HG03457 (cell line): Measurements from ENCODE around the gene AGAP1.

ENCODE experiments used
- ATAC-seq: cut with Tn5 transposase; IDR thresholded peaks from one replicate; pipeline ENCODE4 v1.9.1; 2021; ENCODE audit warnings: moderate number of reproducible peaks; ENCODE audit not compliant: unreplicated experiment

Gene AGAP1

DNA sequence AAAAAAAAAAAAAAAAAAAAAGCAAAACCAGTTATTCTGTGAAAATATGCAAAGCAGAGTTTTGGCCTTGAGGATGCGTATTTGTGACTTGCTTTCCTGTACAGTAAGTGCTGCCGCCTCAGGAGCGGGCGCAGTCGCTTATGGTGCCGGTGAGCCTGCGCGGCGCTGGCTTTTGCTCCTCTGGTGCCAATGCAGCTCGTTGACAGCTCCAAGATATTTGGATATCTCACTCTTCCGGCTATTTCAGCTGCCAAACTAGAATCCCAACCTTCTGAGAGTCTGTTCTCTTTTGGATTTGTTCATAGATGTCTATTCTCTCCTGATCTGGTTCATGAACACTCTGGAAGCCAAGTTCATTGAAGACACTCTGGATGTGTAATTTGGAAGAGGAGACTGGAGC, 184.1 kb downstream of the AGAP1 start:
- ATAC-seq: no peak

DNA sequence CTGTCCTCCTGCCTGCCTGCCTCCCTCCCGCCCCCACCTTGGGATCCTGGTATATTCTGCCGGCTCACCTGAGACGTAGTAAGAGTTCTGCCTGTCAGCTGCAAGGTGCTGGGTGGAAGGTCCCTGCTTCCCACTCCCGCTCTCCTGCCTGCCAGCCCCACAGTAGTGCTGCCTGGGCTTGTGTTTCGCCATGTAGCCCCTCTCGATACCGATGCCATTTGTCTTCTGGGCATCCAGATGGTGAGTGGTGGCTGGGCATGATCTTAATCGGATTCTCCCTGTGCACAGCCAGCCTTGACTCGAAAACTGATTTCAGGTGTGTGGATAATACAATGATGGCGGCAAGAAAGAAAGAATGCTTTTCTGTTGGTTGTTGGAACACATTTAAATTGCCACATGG, 184.9 kb downstream of the AGAP1 start:
- ATAC-seq: no peak

DNA sequence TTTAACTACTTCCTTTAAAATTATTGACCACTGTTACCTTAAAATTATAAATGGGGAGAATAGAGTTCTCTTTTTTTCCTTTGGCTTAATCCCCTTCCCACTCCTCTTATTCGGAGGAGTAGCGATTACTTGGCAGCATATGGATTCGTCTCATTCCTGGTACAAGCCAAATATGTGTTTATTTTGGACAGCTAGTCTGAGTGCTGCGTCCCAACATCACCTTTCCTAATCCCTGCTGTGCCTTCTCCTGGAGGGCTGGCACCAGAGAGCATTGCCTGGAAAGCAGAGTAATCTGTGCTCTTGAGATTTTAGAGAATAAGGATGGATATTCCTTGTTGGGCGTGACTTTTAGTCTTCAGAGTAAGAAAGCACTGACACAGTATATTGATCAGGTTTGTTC, 185.6 kb downstream of the AGAP1 start:
- no peak for ATAC-seq

DNA sequence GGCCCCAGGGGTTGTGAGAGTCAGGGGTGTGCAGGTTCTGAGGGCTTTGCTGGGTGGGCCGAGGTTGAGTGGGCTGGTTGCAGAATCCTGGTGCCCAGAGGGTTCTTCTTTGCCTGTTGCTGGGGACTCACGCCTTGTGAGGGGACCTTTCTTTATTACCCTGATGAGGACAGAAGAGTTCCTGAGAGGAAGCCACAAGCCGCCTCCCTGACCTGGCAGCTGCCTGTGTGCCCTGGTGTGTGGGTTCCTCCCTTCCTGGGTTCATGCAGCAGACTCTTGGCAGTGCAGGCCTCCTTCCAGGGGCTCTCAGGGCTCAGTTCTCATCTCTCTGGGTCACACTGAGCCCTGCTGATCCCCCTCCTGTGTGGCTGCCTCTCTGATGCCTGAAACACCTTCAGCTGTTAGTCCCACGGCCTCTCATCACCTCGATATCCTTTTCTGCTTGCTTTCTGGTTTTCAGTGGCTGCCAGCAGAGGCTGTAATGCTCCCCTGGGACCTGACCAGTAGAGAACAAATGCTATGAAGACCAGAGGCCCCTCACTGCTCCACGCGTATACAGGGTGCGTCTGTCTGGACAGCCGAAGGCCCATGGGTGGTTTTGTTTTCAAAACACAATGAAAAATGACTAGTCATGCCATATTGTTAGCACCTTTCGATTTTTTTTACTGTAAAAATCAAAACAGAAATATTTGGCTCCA, 191.3 kb downstream of the AGAP1 start:
- no peak for ATAC-seq

DNA sequence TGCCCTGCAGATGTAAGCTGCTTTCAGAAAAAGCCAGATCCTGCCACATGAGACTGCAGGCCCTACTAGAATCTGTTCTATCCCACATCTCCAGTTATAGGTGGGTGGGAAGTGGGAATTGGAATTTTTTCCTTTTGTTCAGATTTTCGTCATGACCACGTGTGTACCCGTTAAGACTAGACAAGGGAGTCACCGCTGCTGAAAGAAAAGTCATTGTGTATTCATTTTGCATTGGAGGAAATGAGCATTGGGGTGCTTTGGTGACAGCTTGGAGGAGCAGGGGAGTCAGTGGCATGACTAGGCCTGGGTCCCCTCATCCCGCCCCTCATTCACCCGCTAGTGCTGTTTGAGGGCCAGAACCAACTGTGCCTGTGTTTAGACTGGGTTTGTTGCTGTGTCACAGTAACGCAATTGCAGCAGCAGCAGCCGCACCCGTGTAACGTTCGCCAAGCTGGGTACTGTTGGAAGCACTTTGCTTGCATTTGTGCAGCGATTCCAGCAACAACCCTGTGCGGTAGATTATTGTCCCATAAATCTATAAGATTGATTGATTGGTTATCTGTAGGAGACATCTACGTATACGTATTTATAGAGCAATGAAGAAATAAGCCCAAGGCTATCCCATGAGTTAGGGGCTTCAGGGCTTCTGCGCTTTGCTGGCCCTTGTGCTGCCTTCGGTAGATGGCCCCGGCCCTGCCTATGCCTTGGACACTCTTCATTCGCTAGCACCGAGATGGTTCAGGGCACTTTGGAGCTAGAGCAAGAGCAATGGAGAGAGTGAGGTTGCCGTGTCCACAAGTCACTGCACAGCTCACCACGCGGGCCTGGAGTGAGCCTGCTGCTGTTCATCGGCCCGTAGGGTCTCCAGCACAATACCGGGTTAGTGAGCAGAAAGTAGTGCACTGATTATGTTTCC, 194.9 kb downstream of the AGAP1 start:
- ATAC-seq: no peak

DNA sequence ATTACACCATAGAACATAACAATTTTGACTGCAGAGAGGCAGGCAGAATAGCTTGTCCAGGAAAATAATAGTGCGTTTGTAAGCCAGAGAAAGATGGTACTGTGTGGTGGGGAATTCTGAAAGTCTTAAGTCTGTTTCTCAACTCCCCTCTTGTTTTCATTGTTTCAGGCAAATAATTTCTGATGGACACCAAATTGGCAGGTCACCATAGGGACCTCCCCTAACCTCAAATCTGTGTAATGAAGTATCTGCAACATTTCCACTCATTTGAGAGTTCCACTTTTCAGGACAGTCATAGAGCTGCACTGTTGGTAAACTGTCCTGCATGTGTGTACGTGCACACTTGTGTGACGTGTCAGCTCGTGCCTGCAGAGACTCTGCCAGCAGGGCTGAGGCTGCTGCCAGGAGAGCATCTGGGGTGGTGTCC, 195.6 kb downstream of the AGAP1 start:
- no peak for ATAC-seq

DNA sequence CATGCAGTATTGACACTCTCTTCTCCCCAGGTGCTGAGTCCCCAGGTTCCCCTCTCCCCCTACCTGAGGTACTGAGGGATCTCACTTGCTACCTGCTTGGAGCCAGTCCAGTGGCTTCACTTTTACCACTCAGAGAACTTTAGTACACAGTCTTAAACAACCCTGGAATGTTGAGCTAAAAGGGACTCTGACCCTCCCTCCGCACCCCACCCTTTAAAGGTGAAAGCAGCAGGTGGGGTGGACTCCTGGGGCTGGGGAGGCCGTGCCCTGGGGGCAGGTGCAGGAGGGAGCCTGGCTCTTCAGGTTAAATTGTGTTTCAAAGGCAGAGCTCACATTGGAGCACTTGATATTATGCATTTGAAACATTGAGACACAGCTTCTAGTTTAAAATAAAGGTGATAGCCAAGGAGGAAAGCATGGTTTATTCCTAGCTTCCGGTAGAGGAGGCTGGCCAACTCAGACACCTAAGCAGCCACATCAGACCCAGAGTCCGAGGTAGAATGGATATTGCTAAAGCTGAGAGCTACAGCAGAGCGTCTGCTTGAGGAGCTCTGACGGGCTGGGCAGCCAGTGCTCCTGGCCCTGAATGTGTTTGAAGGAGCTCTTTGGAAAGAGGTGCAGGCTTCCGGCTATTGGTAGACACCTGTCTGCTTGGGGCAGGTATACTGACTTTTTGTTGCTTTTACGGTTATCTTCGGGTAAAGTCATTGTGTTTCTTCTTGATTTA, 196.4 kb downstream of the AGAP1 start:
- no peak for ATAC-seq

DNA sequence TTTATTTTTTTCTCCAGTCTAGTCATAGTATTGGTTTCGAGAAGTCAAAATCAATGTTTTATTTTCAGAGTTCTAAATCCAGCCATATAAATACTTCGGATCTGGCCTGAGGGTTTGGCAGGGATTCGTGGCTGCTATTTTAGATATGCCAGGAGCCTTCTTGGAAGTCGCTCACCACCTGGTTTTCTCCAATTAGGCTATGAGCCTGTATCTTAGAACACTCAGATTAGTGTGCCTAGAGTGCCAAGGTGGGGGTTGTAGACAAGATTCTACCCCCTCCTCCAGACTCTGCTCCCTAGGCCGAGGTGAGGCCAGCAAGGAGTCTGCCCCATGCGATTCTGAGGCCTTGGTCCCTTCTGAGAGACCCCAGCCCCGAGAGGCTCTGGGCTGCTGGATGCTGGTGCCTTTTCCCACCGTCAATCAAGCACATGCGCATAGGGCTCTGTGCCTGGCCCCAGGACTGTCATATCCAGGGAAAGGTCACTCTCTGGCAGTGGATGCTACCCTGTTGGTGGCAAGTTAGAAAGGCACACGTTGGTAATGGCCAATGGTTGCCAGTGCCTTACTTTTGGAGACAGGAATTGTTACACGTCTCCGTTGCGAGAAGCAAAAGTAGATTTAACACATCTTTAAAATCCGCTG, 197.1 kb downstream of the AGAP1 start:
- ATAC-seq: no peak

DNA sequence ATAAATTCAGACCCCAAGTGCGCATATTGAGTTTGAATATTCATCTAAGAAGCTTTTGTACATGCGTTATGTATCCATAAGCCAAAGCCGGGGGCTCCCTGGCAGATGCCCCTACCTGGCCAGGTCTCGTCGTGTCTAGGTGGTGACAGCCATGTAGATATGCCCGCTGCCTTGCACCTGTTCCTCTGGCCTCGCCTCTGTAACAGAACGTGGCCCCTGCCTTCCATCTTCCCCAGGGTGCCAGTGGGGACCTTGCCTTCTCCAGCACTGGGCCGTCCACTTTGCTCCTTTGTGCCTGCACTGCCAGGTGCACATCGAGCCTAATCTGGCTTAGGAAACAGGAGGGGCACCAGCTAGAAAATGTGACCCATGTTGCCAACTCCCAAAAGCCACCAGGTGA, 198.2 kb downstream of the AGAP1 start:
- ATAC-seq: no peak

DNA sequence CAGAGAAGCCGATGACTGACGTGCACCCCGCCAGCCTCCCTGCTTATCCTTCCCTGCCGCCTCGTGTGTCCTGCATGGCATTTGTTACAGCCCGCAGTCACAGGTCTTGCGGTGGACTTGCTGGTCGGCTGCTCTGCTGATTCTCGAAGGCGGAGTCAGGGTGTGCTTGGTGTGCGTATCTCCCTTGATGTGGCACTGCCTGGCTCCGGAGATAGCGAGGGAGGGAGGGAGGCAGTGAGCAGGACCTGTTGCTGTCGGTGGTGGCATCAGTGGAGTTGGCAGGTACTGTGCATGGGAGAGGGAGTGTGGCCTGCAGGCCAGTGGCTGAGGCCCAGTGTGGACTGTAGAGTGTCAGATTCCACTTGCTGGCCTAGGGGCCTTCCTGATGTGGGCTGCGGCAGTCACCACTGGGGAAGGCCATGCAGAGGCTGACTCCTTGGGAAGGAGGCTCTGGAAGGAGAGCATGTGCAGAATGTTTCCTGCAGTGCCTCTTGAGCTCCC, 198.9 kb downstream of the AGAP1 start:
- no peak for ATAC-seq

DNA sequence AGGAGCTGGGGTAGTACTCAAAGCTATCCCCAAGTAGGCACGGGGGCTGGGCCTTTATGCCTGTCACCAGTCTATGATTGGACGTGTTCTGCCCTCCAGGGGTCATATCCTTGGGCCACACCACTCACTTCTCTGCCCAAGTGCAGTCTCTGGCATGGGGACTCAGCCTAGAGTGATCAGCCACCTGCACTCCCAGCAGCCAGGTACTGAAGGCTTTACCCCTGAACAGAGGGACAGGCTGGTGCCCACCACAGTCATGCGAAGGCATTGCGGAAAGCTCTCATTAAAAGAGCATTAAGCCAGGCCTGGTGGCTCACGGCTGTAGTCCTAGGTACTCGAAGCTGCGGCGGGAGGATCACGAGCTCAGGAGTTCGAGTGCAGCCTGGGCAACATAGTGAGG, 199.4 kb downstream of the AGAP1 start:
- ATAC-seq: no peak

DNA sequence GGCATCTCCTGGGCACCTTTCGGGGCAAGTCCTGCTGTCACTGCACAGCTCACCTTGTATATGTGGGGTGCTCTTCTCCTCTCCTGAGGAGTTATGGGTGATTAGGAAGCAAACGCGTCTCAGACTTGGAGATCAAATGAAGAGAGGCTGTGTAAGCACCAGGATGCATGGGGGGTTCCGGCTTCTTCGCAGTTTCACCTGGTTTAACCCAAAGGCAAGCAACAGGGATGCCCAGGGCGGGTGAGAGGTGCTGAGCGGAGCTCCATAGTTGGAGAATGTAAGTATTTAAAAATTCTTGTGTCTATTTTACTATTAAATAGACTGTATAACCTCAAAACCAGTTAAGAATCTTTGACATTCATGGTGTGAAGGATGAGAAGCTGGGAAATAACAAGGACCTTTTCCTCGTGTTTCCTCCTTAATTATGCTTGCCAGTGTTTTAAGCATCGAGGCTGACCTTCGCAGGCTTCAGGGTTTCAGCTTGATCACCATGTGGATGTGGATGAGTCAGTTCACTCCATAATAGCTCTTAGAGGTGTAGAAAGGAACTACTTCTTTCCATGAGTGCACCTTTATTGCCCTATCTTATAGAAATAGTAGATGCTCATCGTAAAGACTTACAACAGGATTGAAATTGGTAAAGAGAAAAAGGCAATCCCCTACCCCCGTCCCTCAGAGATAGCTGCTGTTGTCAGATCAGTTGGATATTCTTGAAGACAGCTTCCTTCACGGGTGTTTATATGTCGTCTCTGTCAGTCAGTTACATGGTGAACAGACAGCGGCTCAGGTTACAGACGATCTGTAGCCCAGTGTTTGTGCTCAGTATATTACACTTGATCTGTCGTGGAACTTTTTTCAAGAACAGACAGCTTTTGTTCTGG, 201.1 kb downstream of the AGAP1 start:
- no peak for ATAC-seq

DNA sequence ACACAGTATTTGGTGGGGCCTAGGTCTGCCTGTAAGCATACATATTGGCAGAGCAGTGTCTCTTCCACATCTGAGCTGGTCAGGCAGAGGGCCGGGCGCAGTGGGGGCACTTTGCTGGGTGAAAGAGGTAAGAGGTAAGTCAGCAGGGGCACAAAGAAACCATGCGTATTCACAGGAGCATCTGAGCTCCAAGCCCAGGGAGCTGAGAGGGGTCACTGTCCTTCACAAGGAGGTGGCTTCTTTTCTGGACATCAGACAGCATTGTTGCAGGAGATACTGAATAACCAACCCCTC, 201.7 kb downstream of the AGAP1 start:
- no peak for ATAC-seq

DNA sequence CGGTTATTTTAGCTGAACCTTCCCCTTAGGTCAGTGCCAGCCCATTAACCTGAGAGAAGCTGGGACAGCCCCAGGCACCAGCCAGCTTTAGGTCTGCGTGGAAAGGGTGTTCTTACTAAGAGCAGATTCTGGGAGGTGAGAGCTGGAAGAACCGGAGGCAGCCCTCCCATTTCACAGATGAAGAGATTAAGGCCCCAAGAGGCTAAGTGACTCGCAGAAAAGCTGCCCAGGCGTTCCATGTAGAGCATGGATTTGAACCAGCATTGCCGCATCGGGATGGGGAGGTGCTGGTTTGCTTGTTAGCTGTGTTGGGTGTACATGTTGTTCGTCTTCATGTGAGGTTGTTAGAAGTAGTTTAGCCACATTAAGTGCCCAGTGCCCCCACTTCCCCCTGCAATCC, 203.2 kb downstream of the AGAP1 start:
- ATAC-seq: no peak

DNA sequence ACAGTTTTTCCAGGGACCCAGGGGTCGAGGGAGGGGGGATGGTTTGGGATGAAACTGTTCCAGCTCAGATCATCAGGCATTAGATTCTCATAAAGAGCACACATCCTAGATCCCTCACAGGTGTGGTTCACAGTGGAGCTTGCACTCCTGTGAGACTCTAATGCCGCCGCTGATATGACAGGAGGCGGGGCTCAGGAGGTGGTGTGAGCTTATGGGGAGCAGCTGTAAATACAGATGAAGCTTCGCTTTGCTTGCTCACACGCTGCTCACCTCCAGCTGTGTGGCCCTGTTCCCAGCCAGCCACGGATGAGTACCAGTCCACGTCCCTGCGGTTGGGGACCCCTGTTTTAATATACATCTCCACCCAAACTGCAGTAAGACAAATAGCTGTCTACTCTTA, 204.2 kb downstream of the AGAP1 start:
- no peak for ATAC-seq

DNA sequence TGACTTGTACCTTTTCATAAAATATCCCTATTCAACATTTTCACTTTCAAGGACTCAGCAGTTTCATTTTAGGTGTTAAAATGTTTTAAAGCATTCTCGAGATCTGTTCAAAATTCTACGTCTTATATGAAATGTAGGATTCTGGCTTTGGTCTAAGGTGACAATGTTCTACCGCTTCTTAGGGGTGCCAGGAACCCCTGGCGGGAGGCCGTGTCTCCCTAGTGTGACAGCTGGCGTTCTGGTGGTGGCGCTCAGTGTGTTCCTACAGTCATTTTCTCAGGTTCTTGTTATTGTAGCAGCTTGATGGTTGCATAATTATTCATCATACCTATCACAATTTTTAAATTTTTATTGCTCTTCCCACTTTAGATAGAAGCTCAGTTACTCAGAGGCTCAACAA, 204.6 kb downstream of the AGAP1 start:
- ATAC-seq: no peak

DNA sequence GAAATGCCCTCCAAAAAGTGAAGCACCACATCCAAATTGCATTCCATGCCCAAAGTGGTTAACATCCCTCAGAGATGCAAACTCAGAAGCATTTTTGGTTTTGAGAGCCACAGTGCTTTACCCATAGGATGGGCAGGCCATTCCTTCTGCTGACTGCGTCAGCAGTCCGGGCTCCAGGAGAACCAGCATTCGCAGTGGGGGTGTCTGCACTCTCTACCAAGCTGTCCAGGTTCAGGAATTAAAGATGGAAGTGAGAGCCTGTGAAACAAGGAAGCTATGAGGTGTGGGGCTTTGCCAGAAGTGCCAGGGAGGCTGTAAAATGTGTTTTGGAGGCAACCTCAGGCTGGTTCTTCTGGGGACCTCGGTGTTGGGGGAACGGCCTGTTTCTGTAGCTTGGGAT, 205.7 kb downstream of the AGAP1 start:
- ATAC-seq: no peak

DNA sequence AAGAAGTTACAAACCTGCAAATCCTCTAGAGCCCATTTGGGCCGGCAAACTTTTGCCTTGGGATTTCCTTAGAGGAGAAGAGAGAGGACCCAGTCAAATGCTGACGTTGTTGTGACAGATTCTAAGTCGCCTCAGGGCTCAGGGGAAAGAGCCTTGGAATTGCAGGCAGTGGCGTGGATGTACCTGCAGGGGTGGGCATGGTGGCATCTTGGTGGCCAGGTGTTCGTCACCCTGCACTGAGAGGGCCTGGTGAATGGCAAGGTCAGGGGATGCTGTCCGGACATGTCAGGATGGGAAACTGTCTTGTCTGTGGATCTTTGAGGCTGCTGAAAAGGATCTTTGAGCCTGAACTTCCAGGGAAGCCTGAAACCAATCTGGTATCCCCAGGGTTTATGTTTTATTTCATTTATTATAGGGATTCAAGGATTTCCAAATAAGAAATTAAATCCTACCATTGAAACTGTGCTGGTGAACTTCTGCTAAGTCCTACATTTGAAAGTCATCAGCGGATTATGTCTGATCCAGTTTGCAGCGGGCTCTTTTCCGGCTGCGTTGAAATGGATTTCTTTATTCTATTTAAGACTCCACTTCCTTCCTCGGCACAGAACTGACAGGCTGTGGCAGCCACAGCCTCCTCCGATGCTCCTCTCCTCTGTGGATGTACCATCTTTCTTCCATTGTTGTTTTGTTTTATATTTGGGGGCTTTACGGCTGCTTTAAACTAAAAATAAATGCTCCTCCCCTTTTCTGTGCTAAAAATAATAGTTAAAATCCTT, 207.6 kb downstream of the AGAP1 start:
- ATAC-seq: no peak

DNA sequence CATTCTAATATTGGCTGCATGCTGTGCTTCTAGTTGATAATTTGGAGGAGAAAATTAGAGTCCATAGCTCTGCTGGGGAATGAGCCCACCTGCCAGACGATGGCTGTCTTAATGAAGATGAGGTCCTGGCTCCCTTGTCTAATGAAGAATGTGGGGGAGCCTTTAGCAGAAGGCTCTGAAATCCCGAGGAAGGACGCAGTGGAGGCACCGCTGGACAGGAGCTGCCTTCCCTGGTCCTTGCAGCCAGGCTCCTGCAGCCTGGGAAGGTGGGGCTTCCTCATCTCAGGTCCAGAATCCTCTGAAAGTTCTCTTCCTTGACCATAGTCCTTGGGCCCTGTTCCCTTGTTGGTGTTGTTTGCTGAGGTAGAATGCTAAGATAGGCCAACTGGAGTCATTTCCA, 208.3 kb downstream of the AGAP1 start:
- ATAC-seq: no peak
